Iris pigment epithelial cell (primary cell): ENCODE results near the gene EEF1AKMT1.

Experiments used
- DNase-seq: peaks from one replicate; pipeline ENCODE4 v3.0.0-alpha.2; 2011; ENCODE audit warnings: low read depth

Gene EEF1AKMT1

DNA sequence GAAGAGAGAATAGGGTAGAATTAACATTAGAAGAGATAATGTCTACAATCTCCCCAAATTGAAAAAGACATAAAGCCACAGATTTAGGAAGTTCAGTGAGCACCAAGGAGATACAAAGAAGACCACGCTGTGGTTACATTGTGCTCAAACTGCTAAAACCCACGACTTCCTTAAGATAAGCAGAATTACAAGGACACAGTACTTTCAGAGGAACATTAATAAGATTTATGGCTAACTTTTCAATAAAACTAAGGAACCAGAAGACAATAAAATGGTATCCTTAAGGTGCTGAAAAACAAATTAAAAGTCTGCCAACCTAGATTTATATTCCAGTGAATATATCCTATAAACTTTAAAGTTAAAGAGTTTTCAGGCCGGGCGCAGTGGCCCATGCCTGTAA lies 77.7 kb downstream of the EEF1AKMT1 start:
- DNase-seq: no peak

DNA sequence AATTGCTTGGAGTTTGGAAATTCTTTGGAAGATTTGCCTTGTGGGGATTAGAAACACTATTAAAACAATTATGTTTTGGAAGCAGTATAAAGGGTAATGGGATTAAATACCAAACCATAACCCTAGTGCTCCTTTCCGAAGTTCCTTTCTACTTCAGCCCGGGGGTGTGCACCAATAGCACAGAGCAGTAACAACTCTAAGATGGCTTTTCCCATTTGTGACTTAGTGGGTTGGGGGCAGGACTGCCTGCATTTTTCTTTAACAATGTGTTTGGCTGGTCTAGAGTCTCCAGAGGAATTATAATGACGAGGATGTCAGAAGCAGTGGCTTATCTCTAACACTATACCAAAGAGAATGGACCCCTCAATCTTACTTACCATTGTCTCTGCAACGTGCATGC lies 82.1 kb downstream of the EEF1AKMT1 start:
- DNase-seq: no peak

DNA sequence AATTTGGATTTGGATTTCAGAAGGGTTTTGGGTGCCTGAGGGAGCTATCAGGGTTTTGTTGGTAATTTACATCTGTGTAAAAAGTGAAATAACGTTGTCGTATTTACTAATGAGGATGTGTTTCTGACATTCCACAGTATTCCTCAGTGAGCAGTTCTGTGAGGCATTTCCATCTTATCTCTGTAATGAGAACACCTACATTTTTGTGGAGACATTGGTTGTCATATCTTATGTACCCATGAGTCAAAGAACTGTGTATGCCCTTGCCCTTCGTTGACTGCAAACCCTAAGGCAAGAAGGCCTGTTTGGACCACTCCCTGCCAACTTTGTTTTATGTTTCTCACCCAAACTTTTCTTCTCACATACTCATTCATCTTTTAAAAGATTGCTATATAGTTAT lies 84.5 kb downstream of the EEF1AKMT1 start:
- DNase-seq: no peak

DNA sequence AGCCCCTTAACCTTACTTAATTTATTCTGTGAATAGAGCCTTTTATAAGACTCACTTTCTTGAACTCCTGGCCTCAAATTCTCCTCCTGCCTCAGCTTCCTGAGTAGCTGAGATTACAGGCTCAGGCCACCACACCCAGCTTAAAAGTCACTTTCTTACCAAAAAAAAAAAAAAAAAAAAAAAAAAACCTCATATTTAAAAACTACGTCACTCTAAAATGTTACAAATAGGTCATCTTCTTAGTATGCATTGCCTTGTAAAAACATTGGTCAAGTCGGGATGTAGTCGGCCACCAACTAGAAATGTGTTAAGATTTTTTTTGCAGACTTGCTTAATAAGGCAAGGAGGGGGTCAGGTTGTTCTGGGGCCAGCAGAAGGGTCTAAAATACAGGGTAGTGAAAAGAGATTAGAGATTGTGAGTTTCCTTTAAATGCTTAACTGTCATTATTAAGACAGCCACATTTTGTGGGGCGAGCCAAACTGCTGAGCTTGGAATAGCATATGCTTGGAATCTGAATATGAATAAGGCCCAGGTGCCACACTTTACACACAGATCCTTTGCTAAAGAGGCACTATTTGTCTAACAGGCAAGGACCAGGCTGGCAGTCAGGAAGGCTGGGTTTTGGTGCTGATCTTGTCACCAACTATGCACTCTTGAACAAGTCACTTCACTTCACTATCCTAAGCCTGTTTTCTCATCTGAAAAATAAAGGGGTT lies 86.7 kb downstream of the EEF1AKMT1 start:
- peak; percentile 38 for DNase-seq

DNA sequence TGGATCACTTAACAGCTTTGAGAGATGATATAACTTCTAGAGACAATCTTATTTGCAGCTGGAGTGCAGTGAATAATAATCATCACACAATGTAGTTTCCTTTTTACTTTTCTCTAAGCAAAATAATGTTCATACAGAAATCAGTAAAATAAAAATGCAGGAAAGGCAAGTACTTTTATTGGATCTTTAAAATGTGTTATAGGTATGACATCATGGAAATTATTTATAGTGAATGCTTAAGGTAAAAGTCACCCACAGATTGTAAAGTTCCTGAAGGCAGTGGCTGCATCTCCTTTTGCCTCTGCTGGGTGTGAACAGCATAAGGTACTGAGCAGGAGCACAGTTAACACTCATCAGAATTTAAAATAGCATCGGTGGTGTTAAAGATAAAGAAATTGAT lies 87.6 kb downstream of the EEF1AKMT1 start:
- DNase-seq: no peak

DNA sequence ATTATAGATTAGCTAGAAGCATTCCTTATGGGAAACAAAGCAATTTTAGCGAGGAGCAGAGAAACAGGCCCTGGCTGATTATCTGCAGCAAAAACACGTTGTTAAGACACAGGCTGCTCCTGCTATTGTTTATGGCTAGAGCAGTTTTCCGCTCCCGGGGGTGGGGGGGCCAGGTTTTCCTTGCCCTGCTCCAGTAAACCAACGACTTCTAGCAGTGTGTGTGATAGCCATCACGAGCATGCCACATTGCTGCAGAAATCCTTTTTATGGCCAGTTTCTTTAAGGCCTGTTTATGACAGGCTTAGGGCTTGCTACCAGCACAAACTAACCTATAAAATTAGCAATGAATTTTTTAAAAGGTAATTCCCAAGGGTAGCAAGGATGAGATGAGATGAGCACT lies 88.7 kb downstream of the EEF1AKMT1 start:
- no peak for DNase-seq

DNA sequence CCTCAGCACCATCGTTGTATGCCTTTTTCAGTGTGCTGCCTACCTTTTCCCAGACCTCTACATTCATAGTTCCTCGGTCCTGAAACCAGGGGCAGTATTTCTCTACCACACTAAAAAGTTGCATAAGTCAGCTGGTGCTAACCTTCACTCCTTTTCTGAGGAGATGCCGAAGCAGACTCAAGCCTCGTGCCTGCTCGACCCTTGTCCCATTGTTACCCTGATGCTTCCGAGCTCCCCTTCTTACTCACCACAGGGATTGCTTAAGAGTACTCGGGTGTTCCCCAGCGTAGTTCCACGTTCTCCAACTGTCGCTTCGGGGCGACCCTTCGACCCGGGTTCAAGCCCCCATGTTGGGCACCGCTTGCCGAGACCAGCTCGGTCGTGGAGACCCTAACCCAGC lies 89.2 kb downstream of the EEF1AKMT1 start:
- peak; percentile 65 for DNase-seq

DNA sequence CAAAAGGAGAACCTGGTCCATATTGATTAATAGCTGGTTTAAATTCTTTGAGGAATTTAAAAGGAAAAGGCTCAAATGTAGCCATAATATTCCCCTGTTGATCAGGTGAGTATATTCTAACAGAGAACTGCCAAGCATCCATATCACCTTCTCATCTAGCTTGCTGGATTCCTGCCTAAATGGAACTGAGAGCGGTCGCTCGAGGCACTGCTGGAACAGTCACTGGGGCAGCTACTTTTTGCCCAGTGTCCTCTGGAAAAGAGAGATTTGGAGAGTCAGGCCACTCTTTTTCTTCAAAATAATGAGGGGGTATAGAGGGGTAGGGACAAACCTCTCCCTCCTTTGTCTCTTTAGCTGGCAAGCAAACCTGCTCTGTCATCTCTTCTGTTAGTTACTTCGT lies 89.7 kb downstream of the EEF1AKMT1 start:
- no peak for DNase-seq

DNA sequence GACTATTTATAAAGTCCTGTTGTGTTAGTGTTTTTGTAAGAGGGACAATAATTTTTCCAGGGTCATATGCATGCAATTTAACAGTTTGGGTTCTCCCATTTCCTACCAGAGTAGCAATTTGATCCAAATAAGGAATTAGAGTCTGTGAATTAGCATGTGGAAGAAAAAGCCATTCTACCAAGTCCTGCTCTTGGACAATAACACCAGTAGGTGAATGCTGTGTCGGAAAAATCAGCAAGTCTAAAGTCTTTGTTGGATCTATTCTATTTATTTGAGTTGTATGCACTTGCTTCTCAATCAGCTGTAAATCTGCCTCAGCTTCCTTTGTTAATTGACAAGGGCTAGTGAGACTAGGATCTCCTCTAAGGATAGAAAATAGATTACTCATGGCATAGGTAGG lies 91.7 kb downstream of the EEF1AKMT1 start:
- no peak for DNase-seq

DNA sequence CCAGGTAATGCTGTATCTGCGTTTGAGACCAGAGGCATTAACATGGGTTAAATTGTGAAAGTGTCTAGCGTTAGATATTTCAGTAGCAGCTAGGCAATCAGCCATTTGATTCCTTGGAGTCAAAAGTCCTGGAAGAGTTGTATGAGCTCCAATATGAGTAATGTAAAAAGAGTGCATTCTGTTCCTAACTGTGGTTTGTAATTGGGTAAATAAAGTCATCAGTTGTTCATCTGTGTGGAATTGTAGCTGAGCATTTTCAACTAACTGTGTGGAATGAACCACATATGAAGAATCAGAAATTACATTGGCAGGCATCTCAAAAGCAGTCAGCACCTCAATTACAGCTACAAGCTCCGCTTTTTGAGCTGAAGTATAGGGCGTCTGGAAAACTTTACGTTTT lies 92.3 kb downstream of the EEF1AKMT1 start:
- peak; percentile 85 for DNase-seq

DNA sequence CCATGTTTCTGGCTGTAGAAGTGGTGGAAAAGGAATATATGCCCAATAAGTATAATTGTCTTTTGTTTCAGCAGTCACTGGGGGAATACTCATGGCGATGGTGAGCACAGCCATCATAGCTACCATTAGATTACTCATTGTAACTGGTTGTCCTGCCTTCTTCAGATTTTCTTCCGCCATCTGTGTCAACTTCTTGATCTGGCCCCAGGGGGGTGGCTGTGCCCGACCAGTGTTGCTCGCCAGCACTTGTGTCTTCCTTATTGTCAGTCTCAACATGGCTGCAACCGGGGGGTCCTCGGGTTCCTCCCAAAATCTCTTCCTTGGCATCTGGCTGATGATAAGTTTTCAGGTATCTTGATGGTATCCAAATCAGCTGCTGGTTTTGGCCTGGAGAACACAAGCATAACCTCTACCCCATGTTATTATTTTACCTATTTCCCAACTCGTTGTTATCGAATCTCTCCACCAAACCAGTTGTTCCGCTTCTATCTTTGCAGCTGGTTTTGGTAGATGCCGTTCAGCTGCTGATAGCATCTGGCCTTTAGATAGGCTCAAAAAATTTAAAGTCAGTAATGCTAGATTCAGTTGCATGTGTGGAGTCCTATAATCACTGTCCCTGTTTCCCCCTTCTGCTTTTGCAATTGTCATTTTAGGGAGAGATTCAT lies 93.2 kb downstream of the EEF1AKMT1 start:
- DNase-seq: no peak

DNA sequence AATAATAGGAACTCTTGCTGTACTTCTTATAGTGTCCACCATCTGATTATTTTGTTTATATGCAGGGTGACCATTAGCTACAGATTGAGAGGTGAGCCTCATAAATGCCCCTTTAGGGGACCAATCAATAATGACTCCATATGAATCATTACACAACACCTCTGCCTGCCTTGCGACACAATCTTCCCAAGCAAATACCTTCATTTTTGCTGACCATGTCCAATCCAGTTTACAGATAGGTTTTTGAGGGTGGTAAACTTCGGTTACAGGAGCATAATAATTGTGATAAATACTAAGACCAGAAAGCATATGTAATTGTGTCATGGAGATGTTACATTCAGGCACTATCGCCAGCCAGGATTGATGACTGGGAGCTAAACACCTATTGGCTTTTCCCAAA lies 93.9 kb downstream of the EEF1AKMT1 start:
- no peak for DNase-seq
